Measurements from ENCODE around the gene CA5A. TPM values are rescaled to one million over a fixed set of nuclear protein-coding genes. Genes with fewer than 3 reads are reported as not detected.
"Not testable (repeated sequence)": the region's sequence is repeated elsewhere in the genome, so short reads cannot be mapped to it uniquely, and the experiment has no call there.

Gene CA5A
- total and polyA plus RNA-seq, 8 donors: 0.09 to 0.77 (median 0.16) TPM

- Histone ChIP-seq H3K4me1 (peaks cover 0 to 13% of the 10 kb centered on the region in 2 donors), H3K4me3 (no peak overlapping the region), H3K36me3 (no peaks in the 10 kb centered on the region), H3K27ac (no peak overlapping the region), H3K9me3 (no peaks in the 10 kb centered on the region), H3K27me3 (no peaks in the 10 kb centered on the region)
- ATAC-seq: no peak
- intact Hi-C loops (cut with DNase I): no loop called here
- no peak for TF ChIP-seq CTCF (IDR thresholded peaks at IDR 0.05)
- DNase-seq: no peak
Observed at GRCh38 chr16:87942680-87943079, 6.4 kb upstream of the CA5A start.

GRCh38 chr16:87939562-87940423 is 3.5 kb upstream of the CA5A start:
- intact Hi-C loops (cut with DNase I): no loop called here
- H3K36me3 ChIP-seq: no peaks in the 10 kb centered on the region
- DNase-seq (peak in 1 of 4 donors; percentile 55), ATAC-seq (no peak)
- H3K9me3 ChIP-seq: no peaks in the 10 kb centered on the region
- no peak overlapping the region for H3K27ac ChIP-seq
- no peaks in the 10 kb centered on the region for H3K4me1 ChIP-seq
- no peak for TF ChIP-seq CTCF (IDR thresholded peaks at IDR 0.05)
- no peaks in the 10 kb centered on the region for H3K27me3 ChIP-seq
- no peak overlapping the region for H3K4me3 ChIP-seq

GRCh38 chr16:87938412-87938949 is 2.2 kb upstream of the CA5A start:
- no peak overlapping the region for H3K27ac ChIP-seq
- H3K9me3 ChIP-seq: no peaks in the 10 kb centered on the region
- H3K4me3 ChIP-seq: no peak overlapping the region
- DNase-seq: no peak
- no peaks in the 10 kb centered on the region for H3K4me1 ChIP-seq
- H3K36me3 ChIP-seq: no peaks in the 10 kb centered on the region
- no peaks in the 10 kb centered on the region for H3K27me3 ChIP-seq
- TF ChIP-seq CTCF (IDR thresholded peaks at IDR 0.05): no peak
- no peak for ATAC-seq
- intact Hi-C loops (cut with DNase I): no loop called here

- H3K4me1 ChIP-seq; intact Hi-C loops (cut with DNase I); H3K36me3 ChIP-seq; DNase-seq; H3K4me3 ChIP-seq; H3K27me3 ChIP-seq; H3K9me3 ChIP-seq; ATAC-seq; H3K27ac ChIP-seq: not testable (repeated sequence)
Observed at GRCh38 chr16:87937231-87937542, 858 bp upstream of the CA5A start.

GRCh38 chr16:87936016-87936374 is 334 bp downstream of the CA5A start:
- H3K27me3 ChIP-seq; H3K36me3 ChIP-seq; H3K27ac ChIP-seq; H3K4me3 ChIP-seq; DNase-seq; intact Hi-C loops (cut with DNase I); H3K9me3 ChIP-seq; ATAC-seq; H3K4me1 ChIP-seq: not testable (repeated sequence)

- H3K9me3 ChIP-seq; H3K4me1 ChIP-seq; H3K4me3 ChIP-seq; H3K27ac ChIP-seq; ATAC-seq; H3K36me3 ChIP-seq; intact Hi-C loops (cut with DNase I): not testable (repeated sequence)
- peaks cover 0 to 11% of the 10 kb centered on the region in 2 donors for H3K27me3 ChIP-seq
- DNase-seq: peak in 1 of 4 donors; percentile 22
Observed at GRCh38 chr16:87934752-87935425, 1.4 kb downstream of the CA5A start.
